Urothelium cell line (cell line): ENCODE data around the gene POLR1C.
"Not testable (repeated sequence)": the region's sequence is repeated elsewhere in the genome, so short reads cannot be mapped to it uniquely, and the experiment has no call there.

Experiments
- DNase-seq: peaks from one replicate; pipeline ENCODE4 v3.0.0; 2011; ENCODE audit warnings: low spot score, mixed read lengths
- FAIRE-seq: peaks from 2 replicates; lab custom pipeline; 2011; peaks lifted over from hg19 to GRCh38; lab: Jason Lieb, UNC

Gene POLR1C, protein sequence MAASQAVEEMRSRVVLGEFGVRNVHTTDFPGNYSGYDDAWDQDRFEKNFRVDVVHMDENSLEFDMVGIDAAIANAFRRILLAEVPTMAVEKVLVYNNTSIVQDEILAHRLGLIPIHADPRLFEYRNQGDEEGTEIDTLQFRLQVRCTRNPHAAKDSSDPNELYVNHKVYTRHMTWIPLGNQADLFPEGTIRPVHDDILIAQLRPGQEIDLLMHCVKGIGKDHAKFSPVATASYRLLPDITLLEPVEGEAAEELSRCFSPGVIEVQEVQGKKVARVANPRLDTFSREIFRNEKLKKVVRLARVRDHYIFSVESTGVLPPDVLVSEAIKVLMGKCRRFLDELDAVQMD

DNA sequence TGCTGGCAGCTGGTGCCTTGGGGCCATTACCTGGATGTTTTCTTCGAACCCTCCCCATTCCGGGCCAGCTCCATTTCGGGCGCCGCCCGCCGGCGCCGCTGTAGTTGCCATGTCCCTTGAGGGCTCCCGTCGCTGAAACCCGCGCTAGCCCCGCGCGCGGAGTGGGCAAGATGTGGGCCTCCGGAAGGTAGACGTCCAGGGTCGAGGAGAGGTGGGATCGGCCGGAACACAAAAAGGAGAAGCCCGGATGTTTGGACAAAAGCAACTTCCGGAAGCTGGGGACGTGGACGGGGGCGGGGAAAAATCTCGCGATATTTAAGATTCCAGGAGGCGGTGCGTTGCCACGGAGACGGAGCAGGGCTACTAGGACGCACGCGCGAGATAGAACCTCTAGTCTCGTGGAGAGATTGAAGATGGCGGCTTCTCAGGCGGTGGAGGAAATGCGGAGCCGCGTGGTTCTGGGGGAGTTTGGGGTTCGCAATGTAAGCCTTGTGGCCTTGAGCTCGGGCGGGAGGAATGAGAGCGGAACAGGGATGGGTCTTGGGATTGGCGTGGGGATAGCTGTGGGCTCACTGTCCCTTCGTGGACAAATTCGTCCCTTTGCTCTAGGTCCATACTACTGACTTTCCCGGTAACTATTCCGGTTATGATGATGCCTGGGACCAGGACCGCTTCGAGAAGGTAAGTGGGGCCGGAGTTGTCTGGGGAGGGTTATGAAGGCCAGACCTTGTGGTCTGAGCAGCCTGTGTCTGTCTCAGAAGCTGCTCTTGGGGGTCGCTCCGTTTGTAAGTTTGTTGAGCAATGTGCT lies at the start of gene POLR1C, which contains the start of gene YIPF3:
TSS of gene POLR1C (plus strand) at position 393 of the 808 bp plus-strand sequence. CDS start at position 414, 21 bp downstream.
TSS of gene YIPF3 (minus strand) at position 230 of the 808 bp plus-strand sequence. CDS start at position 111, 119 bp downstream.
- DNase-seq (peak; percentile 98), FAIRE-seq (no peak)

DNA sequence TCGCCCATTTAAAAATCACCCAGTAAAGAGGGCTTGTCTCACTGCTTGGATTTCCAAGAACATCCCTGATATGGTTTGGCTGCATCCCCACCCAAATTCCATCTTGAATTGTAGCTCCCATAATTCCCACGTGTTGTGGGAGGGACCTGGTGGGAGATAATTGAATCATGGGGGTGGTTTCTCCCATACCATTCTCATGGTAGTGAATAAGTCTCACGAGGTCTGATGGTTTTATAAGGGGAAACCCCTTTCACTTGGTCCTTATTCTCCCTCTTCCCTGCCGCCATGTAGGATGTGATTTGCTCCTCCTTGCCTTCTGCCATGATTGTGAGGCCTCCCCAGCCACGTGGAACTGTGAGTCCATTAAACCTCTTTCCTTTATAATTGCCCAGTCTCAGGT lies 49.6 kb upstream of the POLR1C start:
- DNase-seq, FAIRE-seq: not testable (repeated sequence)

DNA sequence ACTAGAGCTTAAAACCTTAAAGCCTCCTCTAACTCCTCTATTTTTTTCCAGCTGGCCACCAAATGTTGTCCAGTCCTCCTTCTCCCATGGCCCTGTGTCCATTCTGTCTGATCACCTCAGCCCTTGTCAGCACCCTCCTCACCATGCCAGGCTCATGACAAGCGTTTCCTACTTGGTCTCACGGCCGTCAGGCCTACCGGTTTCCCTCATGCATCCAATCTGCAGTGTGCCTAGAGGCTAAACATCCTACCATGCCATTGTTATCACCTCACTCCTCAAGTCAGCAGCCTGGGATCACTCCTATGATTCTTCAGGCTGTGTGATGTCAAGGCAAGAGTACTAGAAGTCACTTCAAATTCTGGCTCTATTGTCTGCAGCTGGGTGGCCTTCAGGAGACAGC lies 49.1 kb upstream of the POLR1C start:
- DNase-seq (no peak), FAIRE-seq (no peak)

DNA sequence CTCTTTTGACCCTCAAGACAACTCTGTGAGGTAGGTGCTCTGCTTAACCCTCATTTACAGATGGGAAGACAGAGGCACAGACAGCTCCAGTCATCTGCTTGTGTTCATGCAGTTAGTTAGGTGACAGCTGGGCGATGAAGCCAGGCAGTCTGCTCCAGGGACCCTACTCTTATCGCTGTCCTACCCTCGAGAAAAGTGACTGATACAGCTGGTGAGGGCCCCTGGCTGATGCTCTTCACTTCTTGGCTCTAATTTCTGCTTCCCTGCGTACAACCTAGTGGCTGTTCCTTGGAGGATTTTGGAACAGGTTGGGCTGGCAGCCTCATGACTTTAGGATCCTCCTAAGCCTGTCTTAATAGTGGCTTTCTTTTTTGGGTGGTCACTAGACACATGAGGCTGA lies 48.6 kb upstream of the POLR1C start:
- no peak for FAIRE-seq

DNA sequence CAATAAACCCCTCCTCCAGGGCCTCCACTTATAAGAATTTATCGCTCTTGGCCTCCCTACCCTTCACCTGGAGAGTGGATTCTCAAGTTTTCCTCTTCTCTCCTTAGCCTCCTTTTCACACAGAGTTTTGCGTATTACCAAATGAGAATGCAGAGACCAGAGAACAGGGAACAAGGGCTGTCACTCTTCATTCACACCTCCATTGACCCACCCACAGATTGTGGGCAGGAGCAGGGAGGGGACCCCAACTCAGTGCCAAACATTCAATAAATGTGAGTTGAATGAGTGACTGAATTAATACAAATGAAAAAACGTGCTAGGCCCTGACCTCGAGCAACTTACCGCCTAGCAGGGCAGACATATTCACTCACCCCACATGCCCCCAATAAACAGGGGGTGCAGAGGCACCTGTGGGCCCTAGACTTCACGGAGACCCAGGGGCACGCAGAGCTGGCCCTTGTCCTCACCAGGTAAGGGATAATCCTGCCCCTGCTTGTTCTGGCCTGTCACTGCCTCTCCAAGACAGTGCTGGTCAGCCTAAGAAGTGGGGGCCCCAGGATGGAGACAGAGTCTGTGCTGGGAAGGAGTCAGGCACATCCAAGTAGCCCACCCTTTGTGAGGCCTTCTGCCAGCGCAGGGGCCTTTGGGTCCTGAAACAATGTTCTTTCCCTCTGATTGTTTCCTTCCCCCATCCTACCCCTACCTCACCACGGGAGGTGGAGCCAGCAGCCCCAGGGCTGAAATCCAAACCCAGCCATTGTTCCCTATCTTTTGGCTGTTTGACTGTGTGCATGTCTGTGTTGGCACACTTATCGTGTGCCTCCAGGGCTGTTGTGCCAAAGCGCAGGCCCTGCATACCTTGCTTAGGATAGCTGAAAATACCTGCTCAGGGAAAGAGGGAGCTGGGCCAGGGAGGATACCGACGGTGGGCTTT lies 47.9 kb upstream of the POLR1C start:
- FAIRE-seq = no peak
- no peak for DNase-seq

More for the DNA sequence above, 48.6 kb upstream of the POLR1C start:
- DNase-seq = no peak

DNA sequence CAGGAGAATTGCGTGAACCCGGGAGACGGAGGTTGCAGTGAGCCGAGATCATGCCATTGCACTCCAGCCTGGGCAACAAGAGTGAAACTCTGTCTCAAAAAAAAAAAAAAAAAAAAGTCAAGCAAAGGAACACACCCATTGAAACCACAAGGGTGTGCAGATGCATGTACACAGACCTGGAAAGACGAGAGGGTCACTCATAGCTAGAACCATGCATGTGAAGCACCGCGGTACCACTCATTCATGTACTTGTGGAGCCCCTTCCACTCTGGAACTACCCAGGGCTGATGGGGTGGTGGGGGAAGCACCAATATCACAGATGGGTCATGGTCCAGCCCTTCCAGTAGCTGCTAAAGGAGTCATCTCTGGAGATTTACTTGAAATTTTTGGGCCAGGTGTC lies 46.9 kb upstream of the POLR1C start:
- DNase-seq (no peak), FAIRE-seq (no peak)

DNA sequence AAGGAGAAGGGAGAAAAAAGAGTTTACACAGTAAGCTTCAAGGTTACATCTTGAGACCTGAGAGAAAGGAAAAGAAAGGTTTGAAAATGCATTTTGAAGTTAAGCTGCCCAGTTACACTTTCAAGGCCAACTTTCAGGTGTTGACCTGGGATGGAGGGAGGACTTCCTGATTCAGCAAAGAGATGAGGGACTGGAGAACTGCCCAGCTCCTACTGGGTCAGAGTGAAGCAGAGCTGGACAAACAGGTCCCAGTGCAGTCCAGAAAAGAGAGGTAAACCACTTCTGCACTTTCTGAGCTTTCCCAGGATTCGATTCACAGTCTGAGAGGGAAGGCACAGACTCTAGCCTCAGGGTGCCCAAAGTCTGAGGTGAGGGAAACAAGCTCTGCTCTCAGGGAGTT lies 45.5 kb upstream of the POLR1C start:
- FAIRE-seq (no peak), DNase-seq (no peak)

DNA sequence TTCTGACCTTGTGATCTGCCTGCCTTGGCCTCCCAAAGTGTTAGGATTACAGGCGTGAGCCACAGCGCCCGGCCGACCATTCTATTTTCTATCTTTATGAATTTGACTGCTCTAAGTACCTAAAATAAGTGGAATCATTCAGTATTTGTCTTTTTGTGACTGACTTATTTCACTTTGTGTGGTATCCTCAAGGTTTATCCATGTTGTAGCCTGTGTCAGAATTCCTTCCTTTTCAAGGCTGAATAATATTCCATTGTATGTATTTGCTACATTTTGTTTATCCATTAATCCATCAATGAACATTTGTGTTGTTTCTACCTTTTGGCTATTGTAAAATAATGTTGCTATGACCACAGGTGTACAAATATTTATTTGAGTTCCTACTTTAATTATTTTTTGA lies 44.4 kb upstream of the POLR1C start:
- no peak for DNase-seq
- FAIRE-seq = no peak

DNA sequence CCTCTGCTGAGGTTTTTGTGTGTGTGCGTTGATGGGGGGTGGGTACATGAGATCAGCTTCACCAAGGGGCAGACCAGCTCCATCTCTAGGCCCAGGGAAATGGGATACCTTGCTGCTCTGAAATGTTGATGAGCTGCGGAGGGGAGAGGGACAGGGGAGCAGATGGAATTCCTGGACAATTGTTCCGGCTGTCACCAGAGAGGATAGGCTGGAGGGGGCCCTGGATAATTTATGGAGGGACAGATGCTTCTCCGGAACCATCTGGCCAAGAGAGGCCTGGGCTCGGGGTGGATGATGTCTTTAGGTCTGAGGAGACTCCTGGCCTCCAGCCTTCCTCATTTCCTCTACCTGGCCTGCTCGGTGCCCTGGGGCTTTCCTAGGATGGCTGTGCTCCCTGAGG lies 41.4 kb upstream of the POLR1C start:
- FAIRE-seq (no peak), DNase-seq (no peak)

DNA sequence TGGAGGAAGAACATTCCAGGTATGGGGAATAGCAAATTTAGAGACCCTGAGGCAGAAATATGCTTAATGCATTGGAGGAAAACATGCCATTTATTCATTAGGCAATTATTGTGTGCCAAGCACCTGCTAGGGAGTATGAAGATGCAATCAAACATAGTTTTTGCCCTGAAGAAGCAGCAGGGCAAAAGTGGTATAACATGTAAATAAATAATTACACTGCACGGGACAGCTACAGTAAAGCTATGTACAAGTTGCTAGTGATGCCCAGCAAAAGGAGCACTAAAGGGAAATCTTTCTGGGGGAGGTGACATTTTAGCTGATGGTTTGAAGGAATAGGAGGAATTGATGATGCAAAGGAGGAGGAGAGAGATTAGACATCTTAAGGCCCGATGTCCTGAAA lies 40.1 kb upstream of the POLR1C start:
- no peak for FAIRE-seq
- DNase-seq = no peak

DNA sequence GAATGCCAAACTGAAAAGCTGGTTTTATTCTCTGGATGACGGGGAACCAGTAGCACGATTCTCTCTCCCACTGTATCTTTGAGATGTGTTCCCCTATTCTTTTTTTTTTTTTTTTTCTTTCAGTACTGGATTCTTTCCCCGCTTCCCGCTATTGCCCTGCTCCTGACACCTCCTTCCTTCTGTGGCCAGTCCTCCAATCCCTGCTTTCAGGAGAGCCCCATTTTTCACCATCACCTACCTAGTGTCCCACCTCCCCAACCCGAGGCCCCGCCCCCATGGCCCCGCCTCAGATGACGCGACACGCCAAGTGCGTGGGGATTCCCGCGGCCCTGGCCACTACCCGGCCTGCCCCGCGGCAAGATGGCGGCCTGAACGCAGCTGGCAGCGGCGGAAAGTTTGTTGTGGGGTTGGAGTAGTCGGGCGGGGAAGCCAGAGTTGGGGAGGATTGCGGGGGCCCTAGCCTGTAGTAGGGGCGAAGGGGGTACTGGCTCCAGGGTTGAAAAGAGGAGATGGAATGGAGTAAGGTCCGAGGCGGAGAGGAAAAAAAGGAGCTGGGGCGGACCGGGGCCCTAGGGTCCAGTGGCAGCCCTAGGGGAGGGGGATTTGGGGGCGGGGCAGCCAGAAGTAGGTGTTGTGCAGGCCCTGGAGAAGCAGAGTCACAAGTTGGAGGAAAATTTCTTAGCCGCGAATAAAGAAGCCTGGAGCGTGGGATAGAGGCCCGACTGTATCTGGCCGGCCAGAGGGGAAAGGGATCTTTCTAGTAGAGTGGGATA lies 39.5 kb upstream of the POLR1C start, which contains the start of gene TJAP1:
TSS of gene TJAP1 (plus strand) at position 336 of the 773 bp plus-strand sequence. CDS start 21,432 bp downstream, outside the sequence.
- peak; percentile 94 for FAIRE-seq
- DNase-seq = peak; percentile 97

DNA sequence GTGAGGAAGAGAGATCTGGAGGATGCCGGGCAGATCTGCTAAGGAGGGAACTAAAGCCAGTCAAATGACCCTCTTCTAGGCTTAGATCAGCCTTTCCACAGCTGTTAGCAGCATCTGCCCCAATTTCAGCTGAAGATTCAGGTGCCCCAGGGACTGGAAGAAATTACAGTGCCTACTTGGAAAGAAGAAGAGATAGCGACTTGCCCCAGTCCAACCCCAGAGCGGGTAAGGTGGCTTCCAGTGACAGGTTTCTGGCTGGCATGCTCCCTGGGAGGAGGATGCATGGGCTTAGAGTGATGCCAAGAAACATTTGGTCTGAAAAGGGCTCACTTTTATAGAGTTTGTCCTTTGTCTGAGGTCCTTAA lies 38.9 kb upstream of the POLR1C start:
- DNase-seq = no peak
- no peak for FAIRE-seq

DNA sequence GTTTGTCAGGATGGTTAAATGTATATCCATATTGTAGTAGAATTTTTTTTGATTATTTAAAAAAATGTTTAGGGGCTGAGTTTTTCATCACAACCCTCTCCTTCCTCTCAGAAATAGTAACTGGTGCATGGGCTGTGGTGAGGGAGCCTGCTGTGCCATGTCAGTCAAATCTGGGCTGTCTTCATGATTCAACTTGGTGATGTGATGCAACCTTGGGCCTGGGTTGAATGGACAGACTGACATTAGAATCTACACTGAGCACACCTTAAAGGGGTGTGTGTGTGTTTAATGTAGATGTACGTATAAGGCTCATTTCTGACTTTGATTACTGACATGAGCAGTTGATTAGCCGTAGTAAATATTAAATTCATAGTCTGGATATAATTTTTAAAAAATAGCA lies 35.8 kb upstream of the POLR1C start:
- no peak for FAIRE-seq
- no peak for DNase-seq

DNA sequence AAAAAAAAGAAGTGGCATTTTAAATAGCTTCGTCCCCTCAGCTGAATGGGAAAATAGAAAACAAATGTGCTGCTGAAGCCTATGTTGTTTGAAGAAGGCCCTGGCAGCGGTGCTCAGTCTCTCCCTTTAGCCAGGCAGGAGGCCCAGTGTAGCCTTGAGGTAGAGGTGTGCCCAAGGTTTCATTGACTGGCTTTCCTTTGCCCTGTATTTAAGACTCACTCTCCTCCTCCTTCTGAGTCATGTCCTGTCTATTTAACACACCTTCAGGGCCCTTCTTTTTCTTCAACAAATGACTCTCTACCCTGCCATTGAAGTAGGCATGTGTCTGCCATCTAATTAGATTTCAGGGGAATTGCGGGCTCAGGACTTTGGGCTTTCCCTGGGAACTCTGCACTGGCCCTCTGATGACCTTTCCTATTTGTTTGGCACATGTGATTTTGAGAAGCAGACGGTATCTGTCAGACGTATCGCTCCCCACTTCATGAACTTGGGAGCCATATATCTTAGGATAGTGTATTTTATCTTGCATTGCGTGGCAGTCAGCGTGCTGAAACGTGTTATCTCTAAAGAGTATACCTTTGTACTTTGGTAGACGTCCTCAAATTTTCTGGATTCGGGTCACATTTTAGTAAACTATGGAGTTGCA lies 35.2 kb upstream of the POLR1C start:
- no peak for DNase-seq
- FAIRE-seq = no peak

DNA sequence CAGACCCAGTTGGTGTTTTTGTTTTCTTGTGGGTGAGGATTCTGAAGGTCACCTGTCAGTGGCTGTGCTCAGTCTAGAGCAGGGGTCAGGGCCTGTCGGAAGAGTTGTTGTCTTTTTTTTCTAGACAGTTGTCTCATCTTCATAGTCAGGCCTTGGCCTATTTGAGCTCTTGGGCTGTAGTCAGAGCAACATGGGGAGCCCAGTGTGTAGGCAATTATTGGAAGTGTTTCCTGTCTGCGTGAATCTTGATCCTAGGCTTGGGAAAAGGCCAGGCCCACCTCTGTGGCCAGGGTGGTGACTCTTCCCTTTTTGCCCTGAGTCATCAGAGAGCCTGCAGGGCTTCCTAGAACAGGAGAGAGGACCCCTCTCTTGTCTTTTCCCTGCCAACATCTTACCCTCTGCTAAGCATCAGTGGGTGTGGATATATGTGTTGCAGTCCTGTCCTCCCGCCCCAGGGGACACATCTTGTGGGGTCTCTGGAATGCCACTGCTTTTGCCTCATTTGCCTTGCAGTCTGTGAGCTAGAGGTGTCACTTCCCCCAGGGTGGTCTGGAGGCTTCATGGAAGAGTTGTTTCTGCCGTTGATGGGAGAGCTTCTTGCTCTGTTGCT lies 28.1 kb upstream of the POLR1C start:
- DNase-seq (no peak), FAIRE-seq (no peak)

DNA sequence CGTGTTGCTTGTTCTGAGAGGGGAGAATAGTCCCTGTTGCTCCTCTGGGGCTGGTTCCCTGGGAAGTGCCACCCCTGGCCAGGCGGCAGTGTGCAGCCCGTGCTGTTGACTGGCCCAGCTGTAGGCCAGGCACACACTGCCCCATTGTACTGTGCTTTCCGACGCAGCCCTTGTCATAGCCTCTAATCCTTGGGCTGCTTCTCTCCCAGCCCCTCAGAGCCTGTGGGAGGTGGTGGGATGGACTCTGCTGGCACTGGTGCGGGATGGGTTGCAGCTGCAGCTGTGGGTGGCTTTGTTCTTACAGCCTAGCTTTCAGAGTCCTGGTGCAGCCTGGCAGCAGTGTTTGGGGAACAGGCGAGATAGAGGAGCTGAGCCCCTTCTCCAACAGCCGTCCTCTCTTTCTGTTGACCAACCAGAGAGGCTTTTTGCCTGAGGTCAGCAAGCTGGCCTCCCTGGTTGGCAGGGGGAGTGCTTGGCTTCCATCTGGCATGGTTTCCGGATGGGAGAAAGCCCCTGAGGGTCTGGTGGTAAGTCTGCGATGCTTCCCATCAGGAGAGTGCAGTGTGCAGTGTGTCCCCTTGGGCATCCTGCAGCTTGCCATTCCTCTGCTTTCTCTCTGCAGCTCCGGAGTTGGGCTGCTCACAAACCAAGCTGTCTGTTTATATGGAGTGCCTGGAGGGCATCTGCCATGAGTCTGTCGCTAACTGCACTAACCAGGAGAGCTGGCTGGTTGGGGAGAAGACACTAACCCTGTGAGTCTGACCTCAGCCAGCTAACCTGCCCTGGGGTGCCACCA lies 27.4 kb upstream of the POLR1C start:
- DNase-seq = no peak
- FAIRE-seq = no peak

DNA sequence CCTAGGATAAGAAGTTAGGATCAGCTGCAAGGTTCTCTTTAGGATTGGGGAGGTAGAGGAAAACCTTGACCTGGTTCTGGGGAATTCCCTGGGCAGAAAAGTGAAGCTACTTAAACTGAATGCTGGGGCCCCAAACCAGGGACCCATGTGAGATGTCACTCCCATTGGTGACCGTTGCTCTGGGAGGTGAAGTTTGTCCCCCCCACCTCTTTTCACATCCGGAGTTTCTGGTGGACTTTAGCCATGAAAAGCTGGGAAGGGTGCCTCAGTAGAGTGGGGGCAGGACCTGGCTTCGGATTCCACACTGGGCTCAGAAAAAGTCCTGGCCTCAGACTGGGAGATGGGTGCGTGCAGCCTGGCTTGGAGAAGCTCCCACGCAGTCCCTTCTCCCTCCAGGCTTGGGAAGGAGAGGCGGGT lies 26.4 kb upstream of the POLR1C start:
- FAIRE-seq (no peak), DNase-seq (no peak)
